Osteoblast (primary cell): Measurements from ENCODE around the gene DCUN1D3. TPM values are rescaled to one million over a fixed set of nuclear protein-coding genes. Genes with fewer than 3 reads are reported as not detected.

ENCODE experiments used
- DNase-seq: peaks from one replicate; pipeline ENCODE4 v3.0.0; 2011; ENCODE audit warnings: low spot score, mixed read lengths; ENCODE audit not compliant: insufficient read length; ENCODE audit errors: missing footprints
- H2AFZ ChIP-seq: 2 replicates; pipeline ENCODE4 v1.6.0; 2011; ENCODE audit warnings: mild to moderate bottlenecking, low read length
- H3K27ac ChIP-seq: 2 replicates; pipeline ENCODE4 v1.5.1; 2011; ENCODE audit warnings: mild to moderate bottlenecking, low read depth, low read length, moderate library complexity
- H3K27me3 ChIP-seq: 2 replicates; pipeline ENCODE4 v1.6.0; 2012; ENCODE audit warnings: mild to moderate bottlenecking, control low read depth, inconsistent platforms, low read length, moderate library complexity; ENCODE audit not compliant: insufficient read depth
- H3K36me3 ChIP-seq: 2 replicates; pipeline ENCODE4 v1.5.1; 2011; ENCODE audit warnings: mild to moderate bottlenecking, low read length, control low read depth, moderate library complexity; ENCODE audit not compliant: insufficient read depth
- H3K4me1 ChIP-seq: 2 replicates; pipeline ENCODE4 v1.5.1; 2011; ENCODE audit warnings: mild to moderate bottlenecking, low read length, control low read depth, moderate library complexity; ENCODE audit not compliant: insufficient read depth
- H3K4me2 ChIP-seq: 2 replicates; pipeline ENCODE4 v1.6.0; 2011; ENCODE audit warnings: mild to moderate bottlenecking, low read length; ENCODE audit not compliant: insufficient read depth
- H3K4me3 ChIP-seq: fragments of 200-600 bp; sonication (generic); 3 replicates; pipeline ENCODE4 v1.5.1; 2012; ENCODE audit warnings: mild to moderate bottlenecking, low read length, inconsistent platforms; ENCODE audit not compliant: insufficient read depth
- H3K79me2 ChIP-seq: 2 replicates; pipeline ENCODE4 v1.6.0; 2012; ENCODE audit warnings: mild to moderate bottlenecking, low read length, control low read depth, inconsistent platforms; ENCODE audit not compliant: insufficient read depth
- H3K9me3 ChIP-seq: 2 replicates; pipeline ENCODE4 v1.5.1; 2011; ENCODE audit warnings: low read depth, low read length, control low read depth
- H4K20me1 ChIP-seq: 2 replicates; pipeline ENCODE4 v1.6.0; 2012; ENCODE audit warnings: mild to moderate bottlenecking, low read length, control low read depth; ENCODE audit not compliant: insufficient read depth
- CTCF ChIP-seq: IDR thresholded peaks from 2 replicates; pipeline ENCODE4 v1.5.1; 2011; ENCODE audit warnings: mild to moderate bottlenecking, low read depth, low read length, moderate library complexity; ENCODE audit errors: extremely low read depth
- total RNA-seq: library from RNA; depleted of rRNA; stranded (reverse); fragments of >200 nt; gene quantifications from 2 replicates; pipeline ENCODE4 v1.2.3, GENCODE V29; 2012

DCUN1D3 gene
- total RNA-seq, 1 donor, result 33.7 TPM

GRCh38 chr16:20887207-20887606, 13.0 kb downstream of the DCUN1D3 start:
- peaks cover 96% of the 10 kb centered on the region for H3K79me2 ChIP-seq
- no peak overlapping the region for H3K4me3 ChIP-seq
- no peak overlapping the region for H2AFZ ChIP-seq
- peak; percentile 15 for DNase-seq
- H3K4me2 ChIP-seq, result no peak overlapping the region
- H3K36me3 ChIP-seq, result peaks cover 46% of the 10 kb centered on the region
- H3K27me3 ChIP-seq, result no peaks in the 10 kb centered on the region
- H4K20me1 ChIP-seq, result peaks cover 79% of the 10 kb centered on the region
- H3K9me3 ChIP-seq, result no peaks in the 10 kb centered on the region
- H3K27ac ChIP-seq, result no peak overlapping the region
- H3K4me1 ChIP-seq, result peaks cover 20% of the 10 kb centered on the region
- no peak for TF ChIP-seq CTCF

GRCh38 chr16:20886320-20886719, 13.8 kb downstream of the DCUN1D3 start:
- H3K79me2 ChIP-seq, result peaks cover 95% of the 10 kb centered on the region
- H3K4me1 ChIP-seq, result peaks cover 27% of the 10 kb centered on the region
- H2AFZ ChIP-seq, result no peak overlapping the region
- H3K36me3 ChIP-seq, result peaks cover 37% of the 10 kb centered on the region
- no peaks in the 10 kb centered on the region for H3K27me3 ChIP-seq
- TF ChIP-seq CTCF, result no peak
- peaks cover 70% of the 10 kb centered on the region for H4K20me1 ChIP-seq
- no peak overlapping the region for H3K4me3 ChIP-seq
- H3K4me2 ChIP-seq, result no peak overlapping the region
- DNase-seq, result no peak
- H3K27ac ChIP-seq, result no peak overlapping the region
- no peaks in the 10 kb centered on the region for H3K9me3 ChIP-seq

GRCh38 chr16:20884240-20884556, 16.0 kb downstream of the DCUN1D3 start:
- H4K20me1 ChIP-seq, result peaks cover 63% of the 10 kb centered on the region
- H3K4me3 ChIP-seq, result no peak overlapping the region
- H3K36me3 ChIP-seq, result peaks cover 20% of the 10 kb centered on the region
- peaks cover 48% of the 10 kb centered on the region for H3K4me1 ChIP-seq
- H2AFZ ChIP-seq, result no peak overlapping the region
- peak; percentile 15 for DNase-seq
- H3K9me3 ChIP-seq, result no peaks in the 10 kb centered on the region
- H3K27ac ChIP-seq, result no peak overlapping the region
- H3K4me2 ChIP-seq, result peak overlapping the region; percentile 16
- H3K27me3 ChIP-seq, result no peaks in the 10 kb centered on the region
- no peak for TF ChIP-seq CTCF
- H3K79me2 ChIP-seq, result peaks cover 95% of the 10 kb centered on the region

GRCh38 chr16:20883554-20884239, 16.5 kb downstream of the DCUN1D3 start:
- peak; percentile 6 for DNase-seq
- H3K9me3 ChIP-seq, result no peaks in the 10 kb centered on the region
- no peak overlapping the region for H3K27ac ChIP-seq
- H3K4me2 ChIP-seq, result peak overlapping the region; percentile 16
- H2AFZ ChIP-seq, result no peak overlapping the region
- H3K79me2 ChIP-seq, result peaks cover 96% of the 10 kb centered on the region
- H3K27me3 ChIP-seq, result no peaks in the 10 kb centered on the region
- H3K36me3 ChIP-seq, result peaks cover 23% of the 10 kb centered on the region
- no peak overlapping the region for H3K4me3 ChIP-seq
- TF ChIP-seq CTCF, result no peak
- H4K20me1 ChIP-seq, result peaks cover 68% of the 10 kb centered on the region
- H3K4me1 ChIP-seq, result peaks cover 53% of the 10 kb centered on the region
